GM19193 (cell line): ENCODE results near the gene EXD1.

ENCODE experiments used
- POLR2A ChIP-seq: IDR thresholded peaks from 4 replicates; pipeline ENCODE4 v1.6.1; 2011; ENCODE audit not compliant: insufficient read depth, insufficient read length; ENCODE audit errors: extremely low read depth

The EXD1 gene

DNA sequence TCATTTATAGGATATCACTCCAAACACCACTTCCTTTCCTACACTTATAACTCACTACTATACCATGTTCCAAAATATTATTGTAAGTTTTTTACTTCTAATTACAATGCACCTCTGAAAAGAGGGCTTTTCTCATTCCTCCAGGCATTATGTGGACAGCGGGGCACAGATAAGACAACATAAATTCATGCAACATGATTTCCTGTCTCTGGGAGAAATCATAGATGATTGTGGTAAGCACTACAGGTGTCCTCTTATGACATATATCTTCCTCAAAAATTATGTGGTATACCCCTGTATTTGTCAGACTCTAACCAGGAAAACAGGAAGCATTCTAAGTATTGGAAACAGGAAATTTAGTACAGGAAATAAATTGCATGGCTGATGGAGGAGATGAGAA, 68.8 kb downstream of the EXD1 start:
- no peak for TF ChIP-seq POLR2A

DNA sequence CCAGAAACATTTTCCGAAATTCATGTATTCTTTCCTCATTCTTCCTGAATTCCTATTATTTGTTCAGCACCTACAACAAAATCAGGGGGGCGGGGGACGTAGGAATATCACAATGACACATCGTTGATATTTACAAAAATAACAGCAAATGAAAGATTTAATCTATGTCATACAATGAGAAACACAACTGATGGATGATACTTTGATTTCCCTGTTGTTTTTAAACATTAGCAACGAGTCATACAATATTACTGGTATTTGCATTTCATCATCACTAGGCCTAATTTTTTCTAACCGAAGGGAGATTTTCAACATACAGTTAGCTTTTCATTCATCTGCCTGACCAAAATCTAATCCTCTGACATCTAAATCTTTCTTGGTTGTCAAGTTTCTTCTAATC, 69.2 kb downstream of the EXD1 start:
- TF ChIP-seq POLR2A, result no peak

GRCh38 chr15:41160639-41161315, 69.8 kb downstream of the EXD1 start:
- no peak for TF ChIP-seq POLR2A

DNA sequence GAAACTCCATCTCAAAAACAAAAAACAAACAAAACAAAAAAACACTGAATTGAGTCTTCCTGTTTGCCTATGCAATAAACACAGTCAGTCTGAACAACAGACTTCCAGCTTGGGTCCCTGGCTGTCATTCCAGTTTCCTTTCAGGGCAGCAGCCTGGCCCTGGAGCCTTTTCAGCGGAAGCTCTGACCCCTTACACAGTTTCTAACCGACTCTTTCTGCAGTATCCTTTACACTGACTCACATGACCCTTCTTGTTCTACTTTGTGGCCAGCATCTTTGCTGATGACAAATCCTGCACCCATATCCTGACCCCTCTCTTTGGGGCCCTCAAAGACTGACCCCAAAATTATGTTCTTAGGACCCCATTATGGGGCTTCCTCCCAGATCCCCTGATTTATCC, 76.1 kb downstream of the EXD1 start:
- TF ChIP-seq POLR2A, result no peak

DNA sequence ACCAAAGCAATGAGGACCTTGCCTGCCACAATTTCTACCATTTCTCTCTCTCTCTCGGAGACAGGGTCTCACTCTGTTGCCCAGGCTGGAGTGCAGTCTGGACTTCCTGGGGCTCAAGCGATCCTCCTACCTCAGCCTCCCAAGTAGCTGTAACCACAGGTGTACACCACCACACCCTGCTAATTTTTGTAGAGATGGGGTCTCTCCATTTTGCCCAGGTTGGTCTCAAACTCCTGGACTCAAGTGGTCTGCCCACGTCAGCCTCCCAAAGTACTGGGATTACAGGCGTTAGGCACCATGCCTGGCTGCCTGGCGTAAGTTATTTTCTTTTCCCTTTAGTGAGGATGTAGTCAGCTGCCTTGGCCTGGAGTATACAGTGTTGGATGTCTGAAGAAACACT, 76.8 kb downstream of the EXD1 start:
- no peak for TF ChIP-seq POLR2A

DNA sequence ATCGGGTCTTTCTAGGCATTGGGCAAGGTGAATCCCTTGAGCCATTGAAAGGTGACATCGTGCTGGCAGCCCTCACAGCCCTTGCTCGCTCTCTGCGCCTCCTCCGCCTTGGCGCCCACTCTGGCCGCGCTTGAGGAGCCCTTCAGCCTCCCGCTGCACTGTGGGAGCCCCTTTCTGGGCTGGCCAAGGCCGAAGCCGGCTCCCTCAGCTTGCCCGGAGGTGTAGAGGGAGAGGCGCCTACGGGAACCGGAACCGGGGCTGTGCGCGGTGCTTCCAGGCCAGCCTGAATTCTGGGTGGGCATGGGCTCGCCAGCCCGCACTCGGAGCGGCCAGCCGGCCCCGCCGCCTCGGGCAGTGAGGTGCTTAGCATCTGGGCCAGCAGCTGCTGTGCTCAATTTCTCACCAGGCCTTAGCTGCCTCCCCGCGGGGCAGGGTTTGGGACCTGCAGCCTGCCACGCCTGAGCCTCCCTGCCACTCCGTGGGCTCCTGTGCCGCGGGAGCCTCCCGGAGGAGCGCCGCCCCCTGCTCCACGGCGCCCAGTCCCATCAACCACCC, 79.0 kb downstream of the EXD1 start:
- no peak for TF ChIP-seq POLR2A

DNA sequence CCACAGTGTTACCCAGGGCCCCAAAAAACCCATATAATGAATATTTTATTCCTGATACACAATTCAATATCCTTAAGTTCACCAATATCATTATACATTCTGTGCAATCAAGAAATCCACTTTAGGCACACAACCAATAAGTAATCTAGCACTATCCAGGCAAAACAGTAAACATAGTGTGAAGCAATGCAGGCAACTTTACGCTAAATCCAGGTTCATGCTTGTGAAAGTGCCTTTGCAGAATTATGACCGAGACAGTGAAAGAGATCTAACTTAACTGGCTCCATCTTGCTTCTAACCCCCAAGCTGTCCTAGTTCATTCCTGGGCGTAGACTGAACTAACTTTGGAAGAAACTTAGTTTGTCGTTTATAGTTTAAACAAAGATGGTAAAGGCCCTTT, 80.3 kb downstream of the EXD1 start:
- TF ChIP-seq POLR2A, result no peak

- no peak for TF ChIP-seq POLR2A
Measured at GRCh38 chr15:41148065-41148464, 82.5 kb downstream of the EXD1 start.

DNA sequence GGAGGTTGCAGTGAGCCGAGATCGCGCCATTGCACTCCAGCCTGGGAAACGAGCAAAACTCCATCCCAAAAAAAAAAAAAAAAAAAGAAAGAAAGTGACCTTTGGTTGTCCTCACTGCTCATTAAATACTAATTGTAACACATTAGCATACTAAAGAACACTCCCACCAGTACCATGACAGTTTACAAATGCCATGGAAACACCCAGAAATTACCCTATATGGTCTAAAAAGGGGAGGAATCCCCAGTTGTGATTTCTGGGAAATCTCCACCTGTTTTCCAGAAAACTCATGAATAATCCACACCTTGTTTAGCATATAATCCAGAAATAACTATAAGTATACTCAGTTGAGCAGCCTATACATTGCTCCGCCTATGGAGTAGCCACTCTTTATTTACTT, 90.9 kb downstream of the EXD1 start:
- TF ChIP-seq POLR2A, result no peak

DNA sequence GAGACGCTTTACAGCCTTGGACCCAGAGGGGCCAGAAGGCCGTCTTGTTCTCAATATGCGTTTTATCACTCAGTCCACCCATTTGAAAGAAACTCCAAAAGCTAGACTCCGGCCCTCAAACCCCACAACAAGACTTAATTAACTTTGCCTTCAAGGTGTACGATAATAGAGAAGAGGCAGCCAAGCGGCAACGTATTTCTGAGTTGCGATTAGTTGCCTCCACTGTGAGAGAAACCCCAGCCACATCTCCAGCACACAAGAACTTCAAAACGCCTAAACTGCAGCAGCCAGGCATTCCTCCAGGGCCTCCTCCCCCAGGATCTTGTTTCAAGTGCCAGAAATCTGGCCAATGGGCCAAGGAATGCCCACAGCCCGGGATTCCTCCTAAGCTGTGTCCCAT, 97.1 kb downstream of the EXD1 start:
- TF ChIP-seq POLR2A, result no peak
